SK-N-SH (cell line): ENCODE results near the gene RPGRIP1L. TPM values are rescaled to one million over a fixed set of nuclear protein-coding genes. Genes with fewer than 3 reads are reported as not detected.

ENCODE experiments used
- CTCF ChIA-PET: fragments of 300-600, 350-600 bp; formaldehyde crosslinking; extraction: SDS; loops from one replicate; lab custom pipeline; 2021; lab: Yijun Ruan, JAX
- POLR2A ChIA-PET: fragments of 350-600 bp; sonication (Branson Sonifier 250); formaldehyde crosslinking; extraction: SDS; loops from one replicate; lab custom pipeline; 2020; ENCODE audit warnings: antibody characterized with exemption, inconsistent platforms; lab: Yijun Ruan, JAX
- DNase-seq: peaks from one replicate; pipeline ENCODE4 v3.0.0; 2012
- H2AFZ ChIP-seq: fragments of 200-600 bp; sonication (generic); 2 replicates; pipeline ENCODE4 v1.8.1; 2016; ENCODE audit warnings: antibody characterized with exemption, mild to moderate bottlenecking, low read depth
- H3F3A ChIP-seq: fragments of 200-600 bp; sonication (generic); replicated peaks from 2 replicates; pipeline ENCODE3; 2016; ENCODE audit warnings: antibody characterized with exemption, mild to moderate bottlenecking; ENCODE audit not compliant: insufficient read depth
- H3K27ac ChIP-seq, 2 experiments: fragments of 200-500 bp in 1 of 2; fragments of 200-600 bp in 1 of 2; sonication (Bioruptor generic) in 1 of 2; sonication (generic), shearing (Covaris generic) in 1 of 2; 2 replicates each; pipeline versions ENCODE4 v1.5.1 to v1.6.1; 2014 to 2016; ENCODE audit warnings: low read depth in 2 of 2, inconsistent platforms in 1 of 2, low read length in 1 of 2, mild to moderate bottlenecking in 1 of 2, mixed read lengths in 1 of 2
- H3K27me3 ChIP-seq: fragments of 200-600 bp; sonication (generic), shearing (Covaris generic); 2 replicates; pipeline ENCODE4 v1.6.1; 2016; ENCODE audit warnings: mixed run types; ENCODE audit not compliant: insufficient read depth
- H3K36me3 ChIP-seq, 2 experiments: fragments of 200-500 bp in 1 of 2; fragments of 200-600 bp in 1 of 2; sonication (Bioruptor generic) in 1 of 2; sonication (generic) in 1 of 2; replicated peaks in 1 of 2; 2 replicates each; pipeline versions ENCODE3 to v1.5.1; 2014 to 2016; ENCODE audit warnings: low read length in 1 of 2, mild to moderate bottlenecking in 1 of 2; ENCODE audit not compliant: insufficient read depth in 2 of 2, control insufficient read depth in 1 of 2
- H3K4me1 ChIP-seq, 2 experiments: fragments of 200-500 bp in 1 of 2; fragments of 200-600 bp in 1 of 2; sonication (Bioruptor generic) in 1 of 2; sonication (generic), shearing (Covaris generic) in 1 of 2; 2 replicates each; pipeline versions ENCODE4 v1.5.1 to v1.6.1; 2014 to 2016; ENCODE audit warnings: low read depth in 1 of 2, low read length in 1 of 2, mixed run types in 1 of 2; ENCODE audit not compliant: insufficient read depth in 2 of 2, control insufficient read depth in 1 of 2
- H3K4me2 ChIP-seq: fragments of 200-600 bp; sonication (generic), shearing (Covaris generic); 2 replicates; pipeline ENCODE4 v1.6.1; 2017; ENCODE audit warnings: mixed run types
- H3K4me3 ChIP-seq, 2 experiments: fragments of 200-500 bp in 1 of 2; fragments of 200-600 bp in 1 of 2; sonication (Bioruptor generic) in 1 of 2; sonication (generic), shearing (Covaris generic) in 1 of 2; 2 replicates each; pipeline versions ENCODE4 v1.5.1 to v1.8.1; 2014 to 2016; ENCODE audit warnings: low read depth in 2 of 2, inconsistent platforms in 1 of 2, low read length in 1 of 2, mild to moderate bottlenecking in 1 of 2, mixed read lengths in 1 of 2, moderate library complexity in 1 of 2
- H3K79me2 ChIP-seq: fragments of 200-600 bp; sonication (generic); 2 replicates; pipeline ENCODE4 v1.8.1; 2017; ENCODE audit warnings: mild to moderate bottlenecking; ENCODE audit not compliant: insufficient read depth
- H3K9ac ChIP-seq: fragments of 200-600 bp; sonication (generic); 2 replicates; pipeline ENCODE4 v1.6.1; 2017; ENCODE audit warnings: mixed run types
- H3K9me2 ChIP-seq: fragments of 200-600 bp; sonication (generic); 2 replicates; pipeline ENCODE4 v1.6.1; 2017; ENCODE audit warnings: mixed run types
- H3K9me3 ChIP-seq: fragments of 200-600 bp; sonication (generic); 2 replicates; pipeline ENCODE4 v1.6.1; 2017; ENCODE audit warnings: mixed run types, mild to moderate bottlenecking, moderate library complexity
- H4K20me1 ChIP-seq: fragments of 200-600 bp; sonication (generic); 2 replicates; pipeline ENCODE4 v1.6.1; 2017; ENCODE audit warnings: mild to moderate bottlenecking, mixed run types; ENCODE audit not compliant: insufficient read depth
- CTCF ChIP-seq: fragments of 200-600 bp; sonication (generic); IDR thresholded peaks from 2 replicates; pipeline ENCODE4 v1.6.1; 2017; ENCODE audit warnings: antibody characterized with exemption, mild to moderate bottlenecking, moderate library complexity
- FOSL2 ChIP-seq: IDR thresholded peaks from 2 replicates; pipeline ENCODE4 v1.4.0; 2012; ENCODE audit warnings: low read depth, mild to moderate bottlenecking, moderate library complexity, borderline replicate concordance
- FOXM1 ChIP-seq: IDR thresholded peaks from 2 replicates; pipeline ENCODE4 v1.4.0; 2012; ENCODE audit warnings: low read depth, mild to moderate bottlenecking
- GATA2 ChIP-seq: sonication (generic); formaldehyde crosslinking; IDR thresholded peaks from 2 replicates; pipeline ENCODE4 v1.5.0; 2020; ENCODE audit warnings: mild to moderate bottlenecking, missing genetic modification reagents
- IRF3 ChIP-seq: fragments of 150-350 bp; IDR thresholded peaks from 2 replicates; pipeline ENCODE4 v1.6.1; 2016; ENCODE audit warnings: mild to moderate bottlenecking, low read depth, low read length
- MAX ChIP-seq: IDR thresholded peaks from 2 replicates; pipeline ENCODE4 v1.4.0; 2012; ENCODE audit warnings: low read depth
- MEF2A ChIP-seq: IDR thresholded peaks from 2 replicates; pipeline ENCODE4 v1.4.0; 2012; ENCODE audit warnings: low read depth, borderline replicate concordance
- MXI1 ChIP-seq: IDR thresholded peaks from 2 replicates; pipeline ENCODE4 v1.6.1; 2012; ENCODE audit warnings: mild to moderate bottlenecking, low read depth, low read length, improper control_type of control experiment
- POLR2AphosphoS5 ChIP-seq: IDR thresholded peaks from 2 replicates; pipeline ENCODE4 v1.6.1; 2012; ENCODE audit warnings: low read depth, low read length
- RAD21 ChIP-seq: IDR thresholded peaks from 2 replicates; pipeline ENCODE4 v1.6.1; 2012; ENCODE audit warnings: mild to moderate bottlenecking, low read length
- REST ChIP-seq: IDR thresholded peaks from 2 replicates; pipeline ENCODE4 v1.6.1; 2012; ENCODE audit warnings: mild to moderate bottlenecking, low read depth, low read length, moderate library complexity
- RFX5 ChIP-seq: IDR thresholded peaks from 2 replicates; pipeline ENCODE4 v1.6.1; 2012; ENCODE audit warnings: mild to moderate bottlenecking, improper control_type of control experiment, low read length
- RXRA ChIP-seq: IDR thresholded peaks from 2 replicates; pipeline ENCODE4 v1.4.0; 2012; ENCODE audit warnings: low read depth, mild to moderate bottlenecking, borderline replicate concordance
- SMC3 ChIP-seq: IDR thresholded peaks from 2 replicates; pipeline ENCODE4 v1.6.1; 2012; ENCODE audit warnings: low read depth, low read length, improper control_type of control experiment
- TAF1 ChIP-seq: IDR thresholded peaks from 2 replicates; pipeline ENCODE4 v1.6.1; 2012; ENCODE audit warnings: low read depth, mild to moderate bottlenecking, low read length, moderate library complexity, borderline replicate concordance
- TCF12 ChIP-seq: IDR thresholded peaks from 2 replicates; pipeline ENCODE4 v1.4.0; 2012
- TEAD4 ChIP-seq: IDR thresholded peaks from 2 replicates; pipeline ENCODE4 v1.4.0; 2012; ENCODE audit warnings: mild to moderate bottlenecking, borderline replicate concordance; ENCODE audit not compliant: insufficient read depth
- USF1 ChIP-seq: IDR thresholded peaks from 2 replicates; pipeline ENCODE4 v1.4.0; 2012; ENCODE audit warnings: low read depth, borderline replicate concordance
- USF2 ChIP-seq: fragments of 150-350 bp; IDR thresholded peaks from 2 replicates; pipeline ENCODE4 v1.6.1; 2017; ENCODE audit warnings: antibody characterized with exemption, low read length, low read depth, borderline replicate concordance
- YY1 ChIP-seq: IDR thresholded peaks from 2 replicates; pipeline ENCODE4 v1.4.0; 2012; ENCODE audit warnings: low read depth, mild to moderate bottlenecking
- WGBS: methylation state at CpG from one replicate; pipeline ENCODE4 v1.1.6; 2017; ENCODE audit warnings: low lambda C conversion rate; 5-methylcytosine and 5-hydroxymethylcytosine counted together
- polyA plus RNA-seq, 3 experiments: library from polyadenylated mRNA; depleted of rRNA; stranded (reverse); fragments of >200 nt; gene quantifications; 2 replicates each; pipeline ENCODE4 v1.2.3, GENCODE V29; 2012

Gene RPGRIP1L
- polyA plus RNA-seq, 1 of the 3 experiments (the other 2 are of a cell fraction) = 5.7 TPM

GRCh38 chr16:53654946-53655345 is 48.7 kb downstream of the RPGRIP1L start:
- Histone ChIP-seq H3K9me2 (no peaks in the 10 kb centered on the region; the same call in 1 of the 2 replicates), H3K79me2 (no peaks in the 10 kb centered on the region), H3K9me3 (no peaks in the 10 kb centered on the region), H4K20me1 (no peaks in the 10 kb centered on the region), H3K27me3 (no peaks in the 10 kb centered on the region), H3K4me1 (no peaks in the 10 kb centered on the region), H3K27ac (no peak overlapping the region), H3K36me3 (peaks cover 34 to 40% of the 10 kb centered on the region in 2 experiments), H3K4me3 (no peak overlapping the region), H3K4me2 (no peak overlapping the region), H3F3A (no peaks in the 10 kb centered on the region), H2AFZ (no peak overlapping the region), H3K9ac (no peak overlapping the region)
- no peak for DNase-seq
- 94% methylated on average over 2 of the region's 2 CpGs for WGBS
- TF ChIP-seq GATA2 (CRISPR knock-in tag) = no peak
- TF ChIP-seq RFX5 = no peak
- TF ChIP-seq REST = no peak
- TF ChIP-seq SMC3 = no peak
- TF ChIP-seq RXRA = no peak
- no peak for TF ChIP-seq MEF2A
- TF ChIP-seq POLR2AphosphoS5 = no peak
- TF ChIP-seq TCF12 = no peak
- no peak for TF ChIP-seq USF2
- TF ChIP-seq USF1 = no peak
- no peak for TF ChIP-seq TAF1
- TF ChIP-seq FOXM1 = no peak
- no peak for TF ChIP-seq FOSL2
- no peak for TF ChIP-seq MXI1
- no peak for TF ChIP-seq IRF3
- TF ChIP-seq YY1 = no peak
- no peak for TF ChIP-seq MAX
- no peak for TF ChIP-seq CTCF
- TF ChIP-seq RAD21 = no peak
- no peak for TF ChIP-seq TEAD4
- ChIA-PET POLR2A (no interaction called here), CTCF (no interaction called here)
